HG03196 (cell line): Measurements from ENCODE around the gene SLC6A15.

Source experiments
- ATAC-seq: cut with Tn5 transposase; IDR thresholded peaks from one replicate; pipeline ENCODE4 v1.9.1; 2021; ENCODE audit not compliant: unreplicated experiment

SLC6A15 gene

GRCh38 chr12:84810611-84811010, 102.0 kb downstream of the SLC6A15 start:
- ATAC-seq, result no peak
